GM12878 (cell line): ENCODE measurements around the gene EEF1G. TPM values are rescaled to one million over a fixed set of nuclear protein-coding genes. Genes with fewer than 3 reads are reported as not detected.

ENCODE experiments used
- KAT2A ChIP-seq: conservative IDR thresholded peaks from 2 replicates; pipeline ENCODE4 v1.6.1; 2011; ENCODE audit warnings: low read depth, low read length; ENCODE audit not compliant: control insufficient read depth
- MEF2B ChIP-seq: fragments of 450-650 bp; IDR thresholded peaks from 2 replicates; pipeline ENCODE4 v1.6.1; 2018; ENCODE audit warnings: mild to moderate bottlenecking, moderate library complexity; ENCODE audit not compliant: partially characterized antibody, poor library complexity, severe bottlenecking
- NR2F1 ChIP-seq: fragments of 450-650 bp; conservative IDR thresholded peaks from 2 replicates; pipeline ENCODE4 v1.6.1; 2017; ENCODE audit warnings: mild to moderate bottlenecking
- SIN3A ChIP-seq: IDR thresholded peaks from 2 replicates; pipeline ENCODE4 v1.6.1; 2012; ENCODE audit warnings: low read depth, low read length, improper control_type of control experiment
- STAT3 ChIP-seq: IDR thresholded peaks from 2 replicates; pipeline ENCODE4 v1.6.1; 2011; ENCODE audit warnings: low read depth, low read length, improper control_type of control experiment
- WRNIP1 ChIP-seq: IDR thresholded peaks from 2 replicates; pipeline ENCODE4 v1.6.1; 2011; ENCODE audit warnings: low read depth, low read length, improper control_type of control experiment, borderline replicate concordance
- ZNF217 ChIP-seq: fragments of 450-650 bp; IDR thresholded peaks from 2 replicates; pipeline ENCODE4 v1.6.1; 2017; ENCODE audit warnings: antibody characterized with exemption, mild to moderate bottlenecking
- ZNF384 ChIP-seq: IDR thresholded peaks from 2 replicates; pipeline ENCODE4 v1.6.1; 2012; ENCODE audit warnings: low read depth, mild to moderate bottlenecking, low read length, improper control_type of control experiment, borderline replicate concordance
- polyA plus RNA-seq, 11 experiments: library from polyadenylated mRNA; depleted of rRNA in 4 of 11; unstranded in 6 of 11; stranded (reverse) in 5 of 11; fragments of >200 nt; fragmentation: Nextera tagmentation in 4 of 11; fragmentation: Illumina TruSeq in 1 of 11; extraction: Ambion mirVana in 4 of 11; extraction: Trizol in 1 of 11; gene quantifications; 1 replicate in 1 of 11; 2 replicates in 10 of 11; pipeline versions ENCODE4 v1.2.1 to v1.2.3, GENCODE V29; 2011 to 2016; ENCODE audit warnings: inconsistent platforms in 2 of 11, missing spikeins in 2 of 11, low read depth in 1 of 11
- total RNA-seq, 4 experiments: library from RNA; depleted of rRNA in 3 of 4; stranded (reverse); fragments of >200 nt in 3 of 4; fragmentation: Illumina TruSeq in 1 of 4; extraction: Trizol in 1 of 4; gene quantifications; 2 replicates each; pipeline versions ENCODE4 v1.2.1 to v1.2.3, GENCODE V29; 2013 to 2021
- TF ChIP-seq, protein P1 (sequence below): IDR thresholded peaks from 2 replicates; pipeline ENCODE4 v1.6.1; 2011; ENCODE audit warnings: low read depth, mild to moderate bottlenecking, low read length, moderate library complexity, borderline replicate concordance; ENCODE audit errors: extremely low read depth
- TF ChIP-seq, protein P2 (sequence below): IDR thresholded peaks from 2 replicates; pipeline ENCODE4 v1.6.1; 2011; ENCODE audit warnings: mild to moderate bottlenecking, low read depth, low read length, moderate library complexity; ENCODE audit not compliant: insufficient replicate concordance

EEF1G gene
- total and polyA plus RNA-seq, 10 of the 15 experiments (the other 5 are each of a cell fraction or from before 2014, with no cell fraction given) = 850 to 2,739 (median 2,277) TPM

DNA sequence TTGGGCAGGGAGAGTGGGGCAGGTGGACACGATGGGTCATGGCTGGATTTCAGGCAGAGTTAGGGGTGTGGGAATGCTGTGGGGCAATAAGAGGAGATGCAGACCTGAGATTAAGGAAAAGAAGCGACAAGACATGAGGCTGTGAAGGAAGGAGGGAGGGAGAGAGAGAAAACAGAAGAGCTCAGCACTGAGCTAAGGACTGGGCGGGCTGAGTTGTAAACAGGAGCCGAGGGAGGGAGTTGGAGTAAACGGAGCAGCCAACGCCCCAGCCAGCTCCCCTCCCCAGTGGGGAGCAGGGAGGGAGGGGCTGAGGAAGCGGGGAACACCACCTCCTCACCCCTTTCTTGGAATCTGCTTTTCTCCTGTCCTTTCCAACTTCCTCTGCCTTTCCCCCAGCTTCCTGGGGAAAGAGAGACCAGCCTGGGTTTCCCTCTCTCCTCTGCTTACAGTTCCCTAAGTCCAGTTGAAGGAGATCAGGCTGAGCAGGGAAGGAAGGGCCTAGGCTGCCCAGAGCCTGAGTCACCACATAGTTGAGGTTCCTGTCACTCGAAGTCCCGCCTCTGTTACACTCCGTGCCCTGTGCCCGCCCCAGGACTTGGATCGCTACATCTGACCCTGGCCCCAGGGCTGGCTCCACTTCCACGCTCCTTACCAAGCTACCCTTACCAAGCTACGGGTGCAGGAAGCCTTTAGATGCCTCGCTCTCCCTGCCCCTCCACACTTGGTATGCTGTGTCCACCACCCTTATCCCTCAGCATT lies 20.4 kb downstream of the EEF1G start (continued):
- TF ChIP-seq, protein P1, sequence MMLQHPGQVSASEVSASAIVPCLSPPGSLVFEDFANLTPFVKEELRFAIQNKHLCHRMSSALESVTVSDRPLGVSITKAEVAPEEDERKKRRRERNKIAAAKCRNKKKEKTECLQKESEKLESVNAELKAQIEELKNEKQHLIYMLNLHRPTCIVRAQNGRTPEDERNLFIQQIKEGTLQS = no peak
- no peak for TF ChIP-seq MEF2B
- no peak for TF ChIP-seq WRNIP1
- no peak for TF ChIP-seq NR2F1
- TF ChIP-seq ZNF384 = no peak
- TF ChIP-seq ZNF217 = no peak
- TF ChIP-seq SIN3A = no peak
- TF ChIP-seq, protein P2, sequence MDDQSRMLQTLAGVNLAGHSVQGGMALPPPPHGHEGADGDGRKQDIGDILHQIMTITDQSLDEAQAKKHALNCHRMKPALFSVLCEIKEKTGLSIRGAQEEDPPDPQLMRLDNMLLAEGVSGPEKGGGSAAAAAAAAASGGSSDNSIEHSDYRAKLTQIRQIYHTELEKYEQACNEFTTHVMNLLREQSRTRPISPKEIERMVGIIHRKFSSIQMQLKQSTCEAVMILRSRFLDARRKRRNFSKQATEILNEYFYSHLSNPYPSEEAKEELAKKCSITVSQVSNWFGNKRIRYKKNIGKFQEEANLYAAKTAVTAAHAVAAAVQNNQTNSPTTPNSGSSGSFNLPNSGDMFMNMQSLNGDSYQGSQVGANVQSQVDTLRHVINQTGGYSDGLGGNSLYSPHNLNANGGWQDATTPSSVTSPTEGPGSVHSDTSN = no peak
- no peak for TF ChIP-seq KAT2A
- TF ChIP-seq STAT3 = no peak
